DMS53 (cell line): ENCODE data around the gene NAA20.

Experiments
- DNase-seq: peaks from one replicate; lab custom pipeline; 2025; lab: John Stamatoyannopoulos, UW

The NAA20 gene

DNA sequence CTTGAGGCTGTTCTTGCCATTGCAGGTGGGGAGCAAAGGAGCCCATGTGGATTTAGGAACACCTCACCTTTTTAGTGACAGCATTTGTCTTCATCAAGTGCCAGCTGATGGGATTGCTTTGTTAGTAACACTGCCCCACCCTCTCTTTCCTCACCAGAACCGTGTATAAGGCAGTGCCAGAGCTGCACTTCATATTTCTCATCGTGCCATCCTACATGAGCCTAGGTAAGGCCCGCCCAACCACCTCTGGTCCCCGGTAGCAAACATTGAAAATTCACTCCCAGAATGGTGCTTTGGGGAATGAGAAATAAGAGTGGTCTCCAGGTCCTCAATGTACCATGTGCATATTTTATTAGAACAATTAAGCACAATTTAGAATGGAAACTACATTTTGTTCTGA lies 57.9 kb downstream of the NAA20 start:
- no peak for DNase-seq

DNA sequence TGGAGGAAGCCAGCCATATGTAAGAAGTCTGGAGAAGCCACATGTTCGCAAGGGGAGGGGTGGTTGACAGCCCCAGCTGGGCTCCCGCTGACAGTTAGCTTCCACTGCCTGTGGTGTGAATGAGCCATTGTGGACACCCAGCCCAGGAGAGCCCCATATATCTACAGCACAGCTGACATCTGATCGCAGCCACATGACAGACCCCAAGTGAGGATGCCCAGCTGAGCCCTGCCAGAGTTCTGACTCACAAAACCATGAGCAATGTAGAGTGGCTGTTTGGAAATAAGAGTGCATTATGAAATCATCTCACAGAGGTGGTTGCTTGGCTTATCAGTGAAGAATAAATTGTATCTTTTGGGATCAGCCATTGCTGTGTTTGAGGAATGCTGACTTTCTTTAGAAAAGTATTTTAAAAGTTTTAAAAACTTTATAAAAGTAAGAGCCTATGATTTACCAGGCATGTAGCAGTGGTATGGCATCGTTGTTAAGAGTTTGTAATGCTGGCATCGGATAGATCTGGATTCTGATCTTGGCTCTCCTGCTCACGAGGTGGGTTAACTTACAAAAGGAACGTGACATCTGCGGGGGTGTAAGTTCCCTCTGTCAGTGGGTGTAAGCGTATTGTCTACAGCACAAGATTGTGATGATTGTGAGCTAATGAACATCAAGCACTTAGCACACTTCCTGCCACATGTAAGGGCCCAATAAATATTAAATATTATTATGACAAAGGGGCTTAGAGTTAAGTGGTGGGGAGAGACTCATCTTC lies 59.3 kb downstream of the NAA20 start:
- no peak for DNase-seq

DNA sequence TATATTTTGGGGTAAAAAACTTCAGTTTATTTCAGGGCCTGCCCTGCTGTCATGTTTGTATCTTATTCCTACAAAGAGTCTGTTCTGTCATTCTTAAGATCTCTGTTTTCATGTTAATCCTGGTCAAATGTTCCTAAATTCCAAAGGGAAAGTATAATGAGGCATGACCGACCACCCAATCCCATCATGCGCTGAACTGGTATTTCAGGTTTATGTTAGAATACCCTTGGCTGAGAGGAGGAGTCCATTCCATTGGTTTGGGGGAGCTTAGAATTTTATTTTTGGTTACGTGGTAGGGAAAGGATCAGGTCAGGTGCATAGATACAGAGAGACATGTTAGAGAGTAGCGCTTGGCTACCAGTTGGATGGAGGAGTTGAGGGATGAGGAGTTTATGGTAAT lies 60.9 kb downstream of the NAA20 start:
- peak; percentile 35 for DNase-seq

DNA sequence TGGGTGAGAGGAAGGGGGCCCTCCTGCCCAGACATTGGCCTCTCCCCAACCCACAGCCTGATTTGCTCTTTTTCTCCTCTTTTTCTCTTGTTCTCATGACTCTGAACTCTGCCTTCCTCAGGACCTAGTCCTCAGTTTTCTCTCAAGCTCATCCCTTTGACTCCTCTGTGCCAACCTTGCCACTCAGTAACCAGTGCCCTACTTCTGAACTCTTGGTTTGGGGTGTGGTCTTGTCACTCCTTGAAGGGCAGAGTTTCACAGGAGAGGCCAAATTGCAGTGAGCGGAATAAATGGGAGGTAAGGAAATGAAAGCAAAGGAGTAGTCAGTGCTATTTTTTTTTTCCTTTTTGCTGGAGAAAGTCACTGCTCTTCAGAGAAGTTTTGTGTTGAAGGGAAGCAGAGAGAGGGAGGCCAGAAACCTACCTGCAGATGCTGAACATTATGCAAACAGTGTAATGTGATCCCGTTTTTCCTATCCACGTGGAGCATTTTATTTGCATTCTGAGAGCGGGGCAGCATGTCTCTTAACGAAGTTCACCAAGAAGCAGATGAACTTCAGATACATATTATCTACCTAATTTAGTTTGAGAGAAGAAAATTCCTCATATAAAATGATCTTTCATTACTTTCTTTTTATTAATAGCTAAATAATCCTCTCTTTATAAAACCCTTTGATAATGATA lies 62.1 kb downstream of the NAA20 start:
- DNase-seq: peak; percentile 83
